ENCODE results near the gene KLHL3. TPM values are rescaled to one million over a fixed set of nuclear protein-coding genes. Genes with fewer than 3 reads are reported as not detected.

Gene KLHL3
- total and polyA plus RNA-seq, 2 donors (not counting 3 experiments of a cell fraction or from before 2014, with no cell fraction given): 8.8 to 13.6 TPM

DNA sequence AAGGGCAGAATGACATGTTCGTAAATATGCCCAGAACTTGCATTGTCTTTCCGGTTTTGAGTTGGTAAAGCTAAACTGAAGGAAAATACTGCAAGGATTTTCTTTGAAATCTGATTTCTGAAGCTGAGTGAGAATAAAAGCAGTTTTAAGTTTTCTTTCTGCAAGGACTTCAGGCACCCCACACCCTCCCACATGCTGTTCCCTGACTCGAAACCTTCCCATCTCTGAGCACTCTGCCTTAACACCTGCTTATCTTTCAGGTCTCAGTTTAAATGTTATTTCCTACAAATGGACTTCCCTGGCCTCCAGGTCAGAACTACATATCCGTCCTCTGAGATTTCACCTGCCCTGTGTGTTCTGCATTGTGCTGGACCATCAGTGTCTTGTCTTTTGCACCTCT, 93.8 kb downstream of the KLHL3 start:
- TF ChIP-seq EZH2 (IDR thresholded peaks at IDR 0.05; ENCODE audit: borderline replicate concordance, low read depth, low read length, severe bottlenecking): no peak
- TF ChIP-seq GATA2 (IDR thresholded peaks at IDR 0.05; ENCODE audit: insufficient read depth, insufficient read length, low read depth, low read length): no peak
- no peak for TF ChIP-seq JUN (IDR thresholded peaks at IDR 0.05; ENCODE audit: borderline replicate concordance, insufficient read depth, insufficient read length, low read depth)
- TF ChIP-seq MYC (IDR thresholded peaks at IDR 0.05; ENCODE audit: low read depth, low read length): no peak
- TF ChIP-seq, protein P1, sequence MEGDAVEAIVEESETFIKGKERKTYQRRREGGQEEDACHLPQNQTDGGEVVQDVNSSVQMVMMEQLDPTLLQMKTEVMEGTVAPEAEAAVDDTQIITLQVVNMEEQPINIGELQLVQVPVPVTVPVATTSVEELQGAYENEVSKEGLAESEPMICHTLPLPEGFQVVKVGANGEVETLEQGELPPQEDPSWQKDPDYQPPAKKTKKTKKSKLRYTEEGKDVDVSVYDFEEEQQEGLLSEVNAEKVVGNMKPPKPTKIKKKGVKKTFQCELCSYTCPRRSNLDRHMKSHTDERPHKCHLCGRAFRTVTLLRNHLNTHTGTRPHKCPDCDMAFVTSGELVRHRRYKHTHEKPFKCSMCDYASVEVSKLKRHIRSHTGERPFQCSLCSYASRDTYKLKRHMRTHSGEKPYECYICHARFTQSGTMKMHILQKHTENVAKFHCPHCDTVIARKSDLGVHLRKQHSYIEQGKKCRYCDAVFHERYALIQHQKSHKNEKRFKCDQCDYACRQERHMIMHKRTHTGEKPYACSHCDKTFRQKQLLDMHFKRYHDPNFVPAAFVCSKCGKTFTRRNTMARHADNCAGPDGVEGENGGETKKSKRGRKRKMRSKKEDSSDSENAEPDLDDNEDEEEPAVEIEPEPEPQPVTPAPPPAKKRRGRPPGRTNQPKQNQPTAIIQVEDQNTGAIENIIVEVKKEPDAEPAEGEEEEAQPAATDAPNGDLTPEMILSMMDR (IDR thresholded peaks at IDR 0.05; ENCODE audit: extremely low read depth in 1 of 2, insufficient read depth in 1 of 2, low read depth in 1 of 2, low read length in 2 of 2): no peak
- no peak for TF ChIP-seq FOS (IDR thresholded peaks at IDR 0.05; ENCODE audit: borderline replicate concordance, insufficient read depth, low read length)
- no peak for TF ChIP-seq POLR2AphosphoS5 (IDR thresholded peaks at IDR 0.05; ENCODE audit: insufficient read depth, low read depth, low read length)
- TF ChIP-seq, protein P2, sequence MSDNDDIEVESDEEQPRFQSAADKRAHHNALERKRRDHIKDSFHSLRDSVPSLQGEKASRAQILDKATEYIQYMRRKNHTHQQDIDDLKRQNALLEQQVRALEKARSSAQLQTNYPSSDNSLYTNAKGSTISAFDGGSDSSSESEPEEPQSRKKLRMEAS (IDR thresholded peaks at IDR 0.05; ENCODE audit: insufficient read depth, insufficient read length): no peak
- TF ChIP-seq POLR2A (IDR thresholded peaks at IDR 0.05; ENCODE audit: low read depth, low read length): no peak
- Histone ChIP-seq H3K4me1 (ENCODE audit: control insufficient read depth, extremely low read depth, insufficient read depth, low read length) (no peaks in the 10 kb centered on the region), H3K4me2 (ENCODE audit: insufficient read depth, low read length) (no peak overlapping the region), H3K27me3 (ENCODE audit: control insufficient read depth in 2 of 2, insufficient read depth in 2 of 2, low read length in 2 of 2) (no peaks in the 10 kb centered on the region), H3K9ac (replicated peaks; ENCODE audit: extremely low read depth, insufficient read depth, low read length) (no peak overlapping the region), H3K4me3 (replicated peaks in 1 of 3; ENCODE audit: insufficient read depth in 1 of 3, low read depth in 1 of 3, low read length in 3 of 3) (no peak overlapping the region), H3K36me3 (ENCODE audit: control insufficient read depth in 2 of 2, extremely low read depth in 1 of 2, insufficient read depth in 2 of 2, low read length in 2 of 2) (peaks cover 0 to 13% of the 10 kb centered on the region in 2 experiments), H3K9me1 (replicated peaks; ENCODE audit: control insufficient read depth, extremely low read depth, insufficient read depth, low read length) (no peaks in the 10 kb centered on the region), H3K27ac (ENCODE audit: insufficient read depth, low read depth, low read length) (no peak overlapping the region), H2AFZ (ENCODE audit: low read depth, low read length) (no peak overlapping the region), H3K9me3 (replicated peaks; ENCODE audit: control insufficient read depth, insufficient read depth, low read length) (no peaks in the 10 kb centered on the region), H4K20me1 (replicated peaks; ENCODE audit: control insufficient read depth, extremely low read depth, insufficient read depth, low read length) (no peaks in the 10 kb centered on the region), H3K79me2 (ENCODE audit: control insufficient read depth, insufficient read depth, low read length) (no peaks in the 10 kb centered on the region)
- DNase-seq (ENCODE audit: low read depth, low spot score) (no peak), FAIRE-seq (peak; percentile 60)
- CTCF ChIA-PET: interaction anchor here (1.1 to 5.9 kb wide), 5 partner anchors 8 to 100 kb away, joined by 3 to 59 read pairs (median 8); no protein-coding TSS in a partner anchor
- intact Hi-C loops (cut with micrococcal nuclease) (no loop called here), dilution Hi-C loops (cut with MboI; ENCODE audit: extremely low pct_ligation_motif_present, low sequenced_read_pairs) (no loop called here)
- no TSS peak for BruUV-seq (replicated peaks)
- POLR2A ChIA-PET: no interaction called here

Measured in endothelial cell of umbilical vein (primary cell).